ENCODE measurements around the gene VAPA.

DNA sequence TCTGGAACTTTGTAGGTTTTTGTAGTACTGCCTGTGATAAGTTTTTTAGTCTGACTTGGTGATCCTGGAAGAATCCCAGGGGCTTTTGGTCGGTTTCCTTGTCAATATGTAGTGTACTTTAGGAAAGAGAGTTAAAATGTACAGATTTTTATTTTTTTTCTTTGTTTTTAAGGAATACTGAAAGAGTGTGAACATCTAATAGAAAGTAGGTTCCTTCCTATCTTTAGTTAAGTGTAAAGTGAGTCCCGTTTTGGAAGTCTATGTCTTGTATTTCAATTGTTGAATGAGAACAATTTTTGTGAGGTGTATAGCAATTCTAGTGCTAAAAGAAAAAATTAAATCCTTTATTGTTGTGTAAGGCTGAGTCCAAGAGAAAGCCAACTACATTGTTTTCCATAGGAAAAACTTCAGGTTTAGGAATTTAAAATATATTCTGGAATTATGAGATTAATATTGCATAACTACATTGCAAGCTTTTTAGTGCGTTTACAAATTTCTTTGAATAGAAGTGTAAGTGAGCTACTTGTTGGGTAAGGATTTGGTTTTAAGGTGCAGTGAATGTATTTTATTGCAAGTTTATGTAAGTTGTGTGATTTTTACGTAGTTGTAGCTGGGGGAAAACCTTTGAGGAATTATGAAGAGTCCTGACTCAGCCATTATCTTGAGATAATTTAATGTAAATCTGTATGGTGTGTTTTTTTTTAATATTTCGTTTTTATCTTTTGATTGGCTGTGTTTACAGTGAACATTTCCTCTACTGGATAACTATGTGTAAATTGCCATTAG is 1.7 kb downstream of the VAPA start:
- no peak; the same call in 1 of the 2 replicates for TF ChIP-seq POLR2A (IDR thresholded peaks at IDR 0.05; ENCODE audit: low read depth, low read length)
- peak; percentile 47; the same call in 1 of the 2 replicates for TF ChIP-seq MAFK (IDR thresholded peaks at IDR 0.05; ENCODE audit: low read depth, low read length)
- TF ChIP-seq, protein P1, sequence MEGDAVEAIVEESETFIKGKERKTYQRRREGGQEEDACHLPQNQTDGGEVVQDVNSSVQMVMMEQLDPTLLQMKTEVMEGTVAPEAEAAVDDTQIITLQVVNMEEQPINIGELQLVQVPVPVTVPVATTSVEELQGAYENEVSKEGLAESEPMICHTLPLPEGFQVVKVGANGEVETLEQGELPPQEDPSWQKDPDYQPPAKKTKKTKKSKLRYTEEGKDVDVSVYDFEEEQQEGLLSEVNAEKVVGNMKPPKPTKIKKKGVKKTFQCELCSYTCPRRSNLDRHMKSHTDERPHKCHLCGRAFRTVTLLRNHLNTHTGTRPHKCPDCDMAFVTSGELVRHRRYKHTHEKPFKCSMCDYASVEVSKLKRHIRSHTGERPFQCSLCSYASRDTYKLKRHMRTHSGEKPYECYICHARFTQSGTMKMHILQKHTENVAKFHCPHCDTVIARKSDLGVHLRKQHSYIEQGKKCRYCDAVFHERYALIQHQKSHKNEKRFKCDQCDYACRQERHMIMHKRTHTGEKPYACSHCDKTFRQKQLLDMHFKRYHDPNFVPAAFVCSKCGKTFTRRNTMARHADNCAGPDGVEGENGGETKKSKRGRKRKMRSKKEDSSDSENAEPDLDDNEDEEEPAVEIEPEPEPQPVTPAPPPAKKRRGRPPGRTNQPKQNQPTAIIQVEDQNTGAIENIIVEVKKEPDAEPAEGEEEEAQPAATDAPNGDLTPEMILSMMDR (conservative IDR thresholded peaks at IDR 0.05; ENCODE audit: low read depth, low read length) = no peak

Data from IMR-90 (cell line).